Amniotic stem cell (primary cell): ENCODE results near the gene FOS.
"Not testable (repeated sequence)": the region's sequence is repeated elsewhere in the genome, so short reads cannot be mapped to it uniquely, and the experiment has no call there.

Experiments used
- DNase-seq: peaks from one replicate; lab custom pipeline; 2025; lab: John Stamatoyannopoulos, UW

FOS gene

DNA sequence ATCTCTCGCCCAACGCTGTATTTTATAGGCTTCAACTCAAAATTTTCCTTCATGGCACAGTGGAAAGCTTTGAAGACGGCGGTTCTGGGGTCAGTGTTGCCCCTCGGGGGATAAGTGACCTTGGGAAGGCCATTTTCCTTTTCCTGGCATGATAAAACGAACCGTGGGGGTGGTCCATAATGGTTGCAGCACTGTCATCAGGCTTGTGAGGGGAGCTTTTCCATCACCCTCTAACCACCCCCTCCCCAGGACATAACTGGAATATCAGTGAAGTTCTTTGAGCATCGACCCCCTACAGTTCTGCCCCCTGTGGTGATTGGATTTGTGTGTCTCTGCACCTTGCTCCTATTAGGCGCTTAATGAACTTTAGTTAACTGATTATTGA lies 16.0 kb downstream of the FOS start:
- no peak for DNase-seq

GRCh38 chr14:75295061-75295461 lies 16.4 kb downstream of the FOS start:
- peak; percentile 41 for DNase-seq

GRCh38 chr14:75295491-75296345 lies 17.1 kb downstream of the FOS start:
- peak; percentile 44 for DNase-seq

GRCh38 chr14:75297411-75298040 lies 18.9 kb downstream of the FOS start:
- DNase-seq: no peak

DNA sequence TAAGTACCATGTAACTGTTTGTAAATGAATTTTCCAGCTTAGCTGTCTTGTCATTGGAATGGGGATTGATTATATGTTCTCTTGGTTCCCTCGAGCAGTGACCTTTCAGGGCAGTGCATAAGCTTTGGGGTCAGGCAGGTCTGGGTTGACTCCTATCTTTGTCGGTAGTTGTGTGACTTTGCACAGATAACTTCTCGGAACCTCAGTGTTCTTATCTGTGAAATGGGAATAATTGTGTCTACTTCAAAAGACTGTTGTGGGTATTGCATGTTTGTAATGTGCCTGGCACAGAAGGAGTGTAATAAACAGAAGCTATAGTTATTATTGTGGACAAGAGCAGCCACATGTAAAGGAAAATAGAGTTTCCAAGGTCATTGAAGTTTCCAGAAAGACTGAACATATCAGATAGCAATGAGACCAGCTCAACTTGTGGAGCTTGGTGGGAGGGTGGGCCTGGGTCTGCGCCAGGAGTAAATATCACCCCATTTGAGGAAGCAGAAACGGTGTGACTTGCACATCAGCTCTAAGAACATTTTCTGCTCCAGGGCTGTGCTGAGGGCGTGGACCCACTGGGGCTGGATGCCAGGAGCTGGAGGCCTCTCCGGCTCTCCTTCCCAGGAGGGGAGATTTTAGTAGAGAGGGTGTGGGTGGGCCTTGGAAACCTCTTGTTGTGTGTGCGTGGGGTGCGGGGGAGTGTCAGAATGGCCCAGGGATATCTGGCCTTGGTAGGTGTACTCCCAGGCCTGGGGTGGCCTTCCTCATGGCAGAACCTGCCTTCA lies 19.7 kb downstream of the FOS start:
- no peak for DNase-seq

DNA sequence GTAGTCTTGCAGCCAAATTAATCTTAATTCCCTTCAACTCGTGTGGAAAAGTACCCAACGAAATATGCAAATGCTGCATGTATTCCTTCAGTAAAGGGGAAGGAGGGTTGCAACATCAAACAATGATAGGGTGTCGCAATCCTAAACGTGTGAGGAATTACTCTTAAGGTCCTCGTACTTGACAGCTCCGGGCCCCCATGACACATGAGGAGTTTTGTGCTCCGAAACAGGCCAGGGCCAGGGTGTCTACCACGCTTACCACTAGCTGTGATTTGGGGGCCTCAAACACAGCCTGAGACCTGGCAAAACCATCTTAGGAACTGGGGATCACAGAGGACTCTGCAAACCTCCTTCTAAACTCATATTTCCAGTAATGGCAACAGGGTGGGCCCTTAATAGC lies 20.4 kb downstream of the FOS start:
- DNase-seq: no peak

GRCh38 chr14:75299576-75299975 lies 20.9 kb downstream of the FOS start:
- DNase-seq: no peak

GRCh38 chr14:75301666-75302325 lies 23.2 kb downstream of the FOS start:
- no peak for DNase-seq

GRCh38 chr14:75303381-75303789 lies 24.8 kb downstream of the FOS start:
- DNase-seq: peak; percentile 46

- DNase-seq: not testable (repeated sequence)
Measured at GRCh38 chr14:75306410-75306809, 27.8 kb downstream of the FOS start.

- DNase-seq: no peak
Measured at GRCh38 chr14:75306927-75307699, 28.5 kb downstream of the FOS start.

DNA sequence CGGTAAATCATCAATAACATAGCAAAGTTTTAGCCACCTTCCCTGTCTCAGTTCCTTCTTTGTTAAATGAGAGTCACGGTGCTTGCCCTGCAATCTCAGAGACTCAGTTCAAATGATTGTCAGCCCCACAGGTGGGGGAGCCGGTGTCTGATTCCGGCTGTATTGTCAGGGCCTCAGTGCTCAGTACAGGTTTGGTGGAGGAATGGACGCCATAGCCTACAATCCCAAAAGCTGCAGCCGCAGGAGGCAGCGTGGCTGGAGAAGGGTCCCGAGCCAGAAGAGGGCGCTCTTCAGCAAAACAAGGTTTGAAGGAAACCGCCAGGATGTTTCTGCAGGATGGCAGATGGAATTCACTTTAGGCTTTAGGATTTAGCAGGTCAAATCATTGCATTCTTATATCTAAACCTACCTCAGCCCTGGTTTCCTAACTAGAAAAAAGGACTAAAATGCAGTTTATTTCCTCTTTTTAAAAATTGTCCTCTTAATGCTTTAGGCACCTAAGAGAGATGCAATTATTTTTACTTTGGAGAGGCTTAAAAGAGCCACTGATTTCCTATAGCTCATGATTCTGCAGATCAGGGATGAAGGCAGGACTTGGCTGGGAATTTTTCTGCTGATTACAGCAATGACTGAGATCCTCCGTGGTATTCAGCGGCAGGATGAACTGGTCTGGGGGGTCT lies 29.2 kb downstream of the FOS start:
- DNase-seq: peak; percentile 75

- DNase-seq: not testable (repeated sequence)
Measured at GRCh38 chr14:75308991-75309390, 30.4 kb downstream of the FOS start.

GRCh38 chr14:75309561-75309960 lies 30.9 kb downstream of the FOS start:
- not testable (repeated sequence) for DNase-seq

GRCh38 chr14:75310295-75311111 lies 31.9 kb downstream of the FOS start:
- peak; percentile 42 for DNase-seq

DNA sequence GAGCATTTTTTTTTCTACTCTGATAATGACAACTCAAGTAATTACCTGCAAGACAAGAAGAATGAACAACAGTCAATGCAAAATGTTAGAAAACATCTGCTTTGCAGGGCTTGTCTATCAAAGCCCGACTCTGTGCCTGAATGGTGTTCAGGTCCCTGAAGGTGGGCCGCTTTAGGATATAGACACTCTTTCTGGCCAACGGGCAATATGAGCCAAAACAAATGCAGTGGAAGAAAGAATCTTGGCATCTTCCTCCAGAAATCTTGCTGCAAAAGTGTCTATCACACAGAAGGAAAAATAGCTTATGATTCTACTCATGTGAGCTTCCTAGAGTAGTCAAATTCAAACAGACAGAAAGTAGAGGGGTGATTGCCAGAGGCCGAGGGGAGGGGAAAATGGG lies 32.7 kb downstream of the FOS start:
- DNase-seq: no peak

DNA sequence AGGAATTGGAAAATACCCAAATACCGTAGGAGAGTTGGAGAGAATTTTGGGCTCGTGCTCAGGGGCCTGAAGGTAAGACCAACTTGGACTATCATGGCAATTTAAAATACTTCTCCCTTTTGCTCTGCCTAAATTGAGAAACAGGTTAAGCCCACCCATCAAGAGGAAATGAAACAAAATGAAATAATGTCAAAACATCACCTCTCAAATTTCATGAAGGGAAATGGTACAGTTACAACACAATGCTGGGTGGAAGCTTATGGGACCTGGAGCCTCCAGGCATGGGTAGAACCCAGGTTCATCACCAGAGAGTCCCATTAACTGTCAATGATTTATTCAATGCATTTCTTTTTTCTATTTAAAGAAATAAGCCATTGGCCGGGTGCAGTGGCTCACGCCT lies 33.7 kb downstream of the FOS start:
- DNase-seq: no peak

GRCh38 chr14:75313294-75313693 lies 34.7 kb downstream of the FOS start:
- DNase-seq: no peak

GRCh38 chr14:75315144-75315543 lies 36.5 kb downstream of the FOS start:
- peak; percentile 36 for DNase-seq

GRCh38 chr14:75317148-75317547 lies 38.5 kb downstream of the FOS start:
- DNase-seq: no peak
